Activated T-helper 17 cell treated with anti-CD3 and anti-CD28 coated beads, Interleukin-2, amount 50 U/mL, for 72 hours (primary cell): ENCODE results near the gene SCO1. TPM values are rescaled to one million over a fixed set of nuclear protein-coding genes. Genes with fewer than 3 reads are reported as not detected.

Experiments used
- ATAC-seq: fragments of 150-1000 bp; cut with Tn5 transposase; replicated peaks from 2 replicates; pipeline ENCODE4 v1.10.0; 2021; ENCODE audit warnings: mild to moderate bottlenecking, moderate library complexity
- H3K27ac Mint-ChIP-seq: one replicate; pipeline ENCODE4 v1.8.0; 2022; ENCODE audit warnings: mixed read lengths
- H3K27me3 Mint-ChIP-seq: one replicate; pipeline ENCODE4 v1.8.0; 2022; ENCODE audit warnings: mixed read lengths
- H3K36me3 Mint-ChIP-seq: one replicate; pipeline ENCODE4 v1.8.0; 2022; ENCODE audit warnings: low read depth, mild to moderate bottlenecking, mixed read lengths
- H3K4me1 Mint-ChIP-seq: one replicate; pipeline ENCODE4 v1.8.0; 2022; ENCODE audit warnings: mixed read lengths
- H3K4me3 Mint-ChIP-seq: one replicate; pipeline ENCODE4 v1.8.0; 2022; ENCODE audit warnings: mild to moderate bottlenecking, mixed read lengths
- H3K9me3 Mint-ChIP-seq: one replicate; pipeline ENCODE4 v1.8.0; 2022; ENCODE audit warnings: mixed read lengths
- total RNA-seq, 2 donors: library from RNA; stranded (reverse); gene quantifications; one replicate each; pipeline ENCODE4 v1.2.3, GENCODE V29; 2022

The SCO1 gene
- total RNA-seq, 2 donors from 2014 or later, result 18.3 to 38.6 TPM

- Mint-ChIP-seq H3K27ac (peak overlapping the region; percentile 67), H3K36me3 (no peaks in the 10 kb centered on the region), H3K4me3 (peak overlapping the region; percentile 38), H3K9me3 (no peaks in the 10 kb centered on the region), H3K4me1 (peaks cover 5% of the 10 kb centered on the region), H3K27me3 (no peaks in the 10 kb centered on the region)
- peak; percentile 62 for ATAC-seq
These were observed 44.2 kb downstream of the SCO1 start for GRCh38 chr17:10652984-10653659.

GRCh38 chr17:10651927-10652326, 45.4 kb downstream of the SCO1 start:
- H3K4me1 Mint-ChIP-seq, result peaks cover 5% of the 10 kb centered on the region
- H3K9me3 Mint-ChIP-seq, result no peaks in the 10 kb centered on the region
- no peaks in the 10 kb centered on the region for H3K36me3 Mint-ChIP-seq
- ATAC-seq, result no peak
- no peak overlapping the region for H3K27ac Mint-ChIP-seq
- no peaks in the 10 kb centered on the region for H3K27me3 Mint-ChIP-seq
- no peak overlapping the region for H3K4me3 Mint-ChIP-seq

GRCh38 chr17:10649602-10650001, 47.7 kb downstream of the SCO1 start:
- Mint-ChIP-seq H3K4me1 (peaks cover 5% of the 10 kb centered on the region), H3K36me3 (no peaks in the 10 kb centered on the region), H3K9me3 (no peaks in the 10 kb centered on the region), H3K27me3 (no peaks in the 10 kb centered on the region), H3K4me3 (no peak overlapping the region), H3K27ac (no peak overlapping the region)
- ATAC-seq, result no peak

GRCh38 chr17:10648956-10649355, 48.4 kb downstream of the SCO1 start:
- Mint-ChIP-seq H3K4me3 (no peak overlapping the region), H3K4me1 (peaks cover 5% of the 10 kb centered on the region), H3K27ac (no peak overlapping the region), H3K36me3 (peaks cover 6% of the 10 kb centered on the region), H3K9me3 (no peaks in the 10 kb centered on the region), H3K27me3 (no peaks in the 10 kb centered on the region)
- no peak for ATAC-seq

GRCh38 chr17:10648381-10648780, 49.0 kb downstream of the SCO1 start:
- Mint-ChIP-seq H3K27ac (no peak overlapping the region), H3K27me3 (no peaks in the 10 kb centered on the region), H3K9me3 (no peaks in the 10 kb centered on the region), H3K4me1 (peaks cover 5% of the 10 kb centered on the region), H3K36me3 (peaks cover 8% of the 10 kb centered on the region), H3K4me3 (no peak overlapping the region)
- no peak for ATAC-seq

GRCh38 chr17:10646392-10646990, 50.8 kb downstream of the SCO1 start:
- no peaks in the 10 kb centered on the region for H3K9me3 Mint-ChIP-seq

GRCh38 chr17:10640475-10640874, 56.9 kb downstream of the SCO1 start:
- Mint-ChIP-seq H3K27ac (no peak overlapping the region), H3K4me3 (no peak overlapping the region), H3K9me3 (no peaks in the 10 kb centered on the region), H3K4me1 (no peaks in the 10 kb centered on the region), H3K36me3 (peaks cover 70% of the 10 kb centered on the region), H3K27me3 (no peaks in the 10 kb centered on the region)
- no peak for ATAC-seq

More at GRCh38 chr17:10646392-10646990, 50.8 kb downstream of the SCO1 start:
- no peaks in the 10 kb centered on the region for H3K27me3 Mint-ChIP-seq
- H3K4me1 Mint-ChIP-seq, result no peaks in the 10 kb centered on the region
- peak; percentile 46 for ATAC-seq
- H3K27ac Mint-ChIP-seq, result no peak overlapping the region
- H3K4me3 Mint-ChIP-seq, result no peak overlapping the region
- H3K36me3 Mint-ChIP-seq, result peaks cover 25% of the 10 kb centered on the region

GRCh38 chr17:10638151-10638550, 59.2 kb downstream of the SCO1 start:
- peaks cover 65% of the 10 kb centered on the region for H3K36me3 Mint-ChIP-seq
- no peak overlapping the region for H3K27ac Mint-ChIP-seq
- H3K27me3 Mint-ChIP-seq, result no peaks in the 10 kb centered on the region
- no peak for ATAC-seq
- H3K9me3 Mint-ChIP-seq, result no peaks in the 10 kb centered on the region
- no peak overlapping the region for H3K4me3 Mint-ChIP-seq
- no peaks in the 10 kb centered on the region for H3K4me1 Mint-ChIP-seq

- Mint-ChIP-seq H3K4me1 (no peaks in the 10 kb centered on the region), H3K4me3 (no peak overlapping the region), H3K9me3 (no peaks in the 10 kb centered on the region), H3K27ac (no peak overlapping the region), H3K36me3 (peaks cover 45% of the 10 kb centered on the region), H3K27me3 (no peaks in the 10 kb centered on the region)
- no peak for ATAC-seq
These were observed 62.0 kb downstream of the SCO1 start for GRCh38 chr17:10635290-10635689.

- peak overlapping the region; percentile 7 for H3K4me3 Mint-ChIP-seq
- H3K9me3 Mint-ChIP-seq, result no peaks in the 10 kb centered on the region
- no peaks in the 10 kb centered on the region for H3K4me1 Mint-ChIP-seq
- no peak overlapping the region for H3K27ac Mint-ChIP-seq
- peak; percentile 80 for ATAC-seq
- peaks cover 39% of the 10 kb centered on the region for H3K36me3 Mint-ChIP-seq
- H3K27me3 Mint-ChIP-seq, result no peaks in the 10 kb centered on the region
These were observed 63.5 kb downstream of the SCO1 start for GRCh38 chr17:10633738-10634379.

- no peak for ATAC-seq
- no peaks in the 10 kb centered on the region for H3K27me3 Mint-ChIP-seq
- no peak overlapping the region for H3K4me3 Mint-ChIP-seq
- H3K9me3 Mint-ChIP-seq, result no peaks in the 10 kb centered on the region
- H3K4me1 Mint-ChIP-seq, result no peaks in the 10 kb centered on the region
- H3K27ac Mint-ChIP-seq, result no peak overlapping the region
- H3K36me3 Mint-ChIP-seq, result peaks cover 21% of the 10 kb centered on the region
These were observed 65.6 kb downstream of the SCO1 start for GRCh38 chr17:10631701-10632100.

- no peaks in the 10 kb centered on the region for H3K9me3 Mint-ChIP-seq
- peaks cover 21% of the 10 kb centered on the region for H3K36me3 Mint-ChIP-seq
- H3K4me3 Mint-ChIP-seq, result no peak overlapping the region
- H3K27ac Mint-ChIP-seq, result no peak overlapping the region
- H3K27me3 Mint-ChIP-seq, result no peaks in the 10 kb centered on the region
- ATAC-seq, result no peak
- no peaks in the 10 kb centered on the region for H3K4me1 Mint-ChIP-seq
These were observed 66.2 kb downstream of the SCO1 start for GRCh38 chr17:10631048-10631700.

- Mint-ChIP-seq H3K4me1 (no peaks in the 10 kb centered on the region), H3K27me3 (no peaks in the 10 kb centered on the region), H3K9me3 (no peaks in the 10 kb centered on the region), H3K27ac (no peak overlapping the region), H3K4me3 (no peak overlapping the region), H3K36me3 (peaks cover 14% of the 10 kb centered on the region)
- no peak for ATAC-seq
These were observed 67.6 kb downstream of the SCO1 start for GRCh38 chr17:10629706-10630105.

GRCh38 chr17:10628756-10629155, 68.6 kb downstream of the SCO1 start:
- peaks cover 14% of the 10 kb centered on the region for H3K36me3 Mint-ChIP-seq
- no peaks in the 10 kb centered on the region for H3K27me3 Mint-ChIP-seq
- no peaks in the 10 kb centered on the region for H3K4me1 Mint-ChIP-seq
- no peak overlapping the region for H3K4me3 Mint-ChIP-seq
- H3K9me3 Mint-ChIP-seq, result no peaks in the 10 kb centered on the region
- no peak overlapping the region for H3K27ac Mint-ChIP-seq
- no peak for ATAC-seq

GRCh38 chr17:10626390-10626789, 70.9 kb downstream of the SCO1 start:
- peaks cover 8% of the 10 kb centered on the region for H3K36me3 Mint-ChIP-seq
- H3K27ac Mint-ChIP-seq, result no peak overlapping the region
- H3K4me3 Mint-ChIP-seq, result no peak overlapping the region
- no peaks in the 10 kb centered on the region for H3K4me1 Mint-ChIP-seq
- H3K9me3 Mint-ChIP-seq, result no peaks in the 10 kb centered on the region
- peaks cover 3% of the 10 kb centered on the region for H3K27me3 Mint-ChIP-seq
- ATAC-seq, result no peak
